CD4-positive, alpha-beta T cell treated with Interleukin-4 for 4 hours (primary cell): ENCODE data around the gene KCNIP2.

Experiments used
- DNase-seq: peaks from one replicate; pipeline ENCODE4 v3.0.0-alpha.2; 2020

KCNIP2 gene

DNA sequence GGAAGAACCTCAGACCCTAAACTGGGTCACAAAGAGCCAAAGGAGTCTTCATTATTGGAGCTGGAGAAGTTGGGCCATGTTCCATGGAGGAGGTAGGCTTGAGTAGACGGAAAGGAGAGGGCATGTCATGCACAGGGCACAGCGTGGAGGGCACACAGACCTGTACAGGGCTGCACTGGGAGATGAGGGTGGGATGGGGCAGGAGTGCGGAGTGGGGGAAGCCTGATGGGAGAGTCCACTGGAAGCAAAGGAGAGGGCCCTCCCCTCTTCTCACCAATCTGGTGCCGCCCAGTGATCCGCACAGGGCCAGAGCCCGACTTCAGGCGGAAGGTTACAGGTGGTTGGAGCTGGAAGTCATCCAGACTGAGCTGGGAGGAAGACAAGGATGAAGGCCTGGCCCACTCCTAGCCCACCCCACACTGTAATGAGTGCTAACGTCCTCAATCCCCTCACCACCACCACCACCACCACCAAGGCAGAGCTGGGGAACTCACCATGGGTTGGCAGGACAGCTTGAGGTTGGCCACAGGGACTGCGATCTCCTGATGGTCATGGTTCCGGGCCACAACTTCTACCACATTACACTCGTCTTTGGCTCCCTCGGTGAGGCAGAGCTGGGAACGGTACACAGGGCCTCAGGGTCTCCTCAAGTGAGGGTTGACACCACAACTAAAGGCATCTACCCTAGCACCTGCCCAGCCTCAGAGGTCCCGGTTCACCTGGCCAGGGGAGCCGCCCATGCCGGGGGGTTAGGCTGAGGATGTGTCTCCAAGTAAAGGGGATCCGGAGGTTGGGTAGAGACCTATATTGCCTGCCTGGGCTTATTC, 61.4 kb downstream of the KCNIP2 start:
- DNase-seq: no peak

DNA sequence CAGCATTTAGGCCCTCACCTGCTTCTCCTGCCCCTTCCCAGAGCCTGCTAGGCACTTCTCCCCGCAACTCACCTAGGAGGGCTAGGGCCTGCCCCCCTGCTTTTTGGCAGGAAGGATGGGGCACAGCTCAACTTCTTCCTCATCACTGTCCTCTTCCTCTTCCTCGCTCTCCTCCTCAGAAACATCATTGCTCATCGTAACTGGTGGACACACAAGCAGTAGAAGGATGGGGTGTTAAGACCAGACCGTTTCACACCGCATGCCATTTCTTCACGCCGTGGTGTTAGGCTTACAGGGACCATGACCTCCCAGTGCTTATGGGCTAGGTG, 62.0 kb downstream of the KCNIP2 start:
- DNase-seq: no peak

DNA sequence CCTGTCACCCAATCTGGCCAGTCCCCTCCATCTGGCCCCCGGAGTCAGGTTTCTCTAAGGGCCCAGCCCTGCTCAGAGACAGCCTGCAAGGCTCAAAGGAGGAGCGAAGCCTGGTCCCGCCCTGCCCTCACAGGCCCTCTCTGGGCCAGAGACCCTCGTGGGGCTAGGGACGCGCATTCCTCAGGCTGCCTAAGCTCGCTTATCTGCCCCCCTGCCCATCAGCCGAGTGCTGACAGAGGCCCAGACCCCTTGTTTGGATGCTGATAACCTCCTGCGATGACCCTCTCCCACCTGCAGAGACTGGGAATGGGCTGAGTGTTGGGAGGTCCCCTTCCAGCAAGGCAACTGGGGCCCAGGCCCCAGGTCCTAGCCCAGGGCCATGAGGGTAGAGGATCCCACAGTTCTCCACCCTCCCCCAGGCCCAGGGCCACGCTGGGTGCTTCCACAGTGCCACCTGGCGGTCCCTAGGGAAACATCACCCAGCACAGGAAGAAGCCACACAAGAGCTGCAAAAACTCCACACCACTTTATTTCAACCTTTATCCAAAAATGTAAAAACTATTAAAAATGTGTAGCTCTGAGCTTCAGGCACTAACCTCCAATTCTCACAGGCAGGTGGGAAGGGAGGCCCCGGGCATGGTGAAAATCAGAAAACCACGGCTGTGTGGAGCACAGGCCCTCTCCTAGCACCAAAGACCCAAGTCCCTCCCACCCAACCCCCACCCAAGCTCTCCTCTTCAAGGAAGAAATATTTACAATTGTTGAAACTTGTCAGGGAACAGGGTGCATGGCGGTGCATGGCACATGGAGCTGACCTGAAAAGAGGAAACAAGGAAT, 62.6 kb downstream of the KCNIP2 start:
- peak; percentile 70 for DNase-seq

DNA sequence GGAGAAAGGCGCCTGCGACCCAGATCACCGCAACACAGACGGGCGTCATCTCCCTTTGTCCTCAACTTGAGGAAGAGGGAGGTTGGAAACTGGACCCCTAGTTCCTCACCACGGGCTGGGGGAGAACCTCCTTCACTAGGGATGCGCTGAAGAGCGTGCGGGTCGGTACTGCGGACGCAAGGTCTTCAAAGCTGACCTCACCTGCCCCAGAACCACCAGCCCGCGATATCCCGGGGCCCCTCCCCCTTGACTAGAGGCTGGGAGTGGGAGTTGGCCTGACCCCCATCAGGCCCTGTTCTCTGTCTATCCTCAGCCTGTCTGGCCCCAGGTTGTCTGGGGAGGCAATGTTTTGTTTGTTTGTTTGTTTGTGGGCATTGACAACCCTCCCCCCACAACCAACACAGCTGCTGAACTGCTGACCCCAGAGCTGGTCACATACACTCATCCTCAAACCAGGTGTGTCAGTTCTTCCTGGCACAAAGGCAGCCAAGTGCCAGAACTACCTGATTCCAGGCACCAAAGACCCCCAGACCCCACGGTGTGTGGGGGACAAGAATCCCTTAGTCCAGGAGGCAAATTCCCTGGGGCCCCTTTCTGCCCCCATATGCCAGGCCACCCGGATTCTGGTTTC, 63.3 kb downstream of the KCNIP2 start:
- no peak for DNase-seq

GRCh38 chr10:101779544-101780186, 63.9 kb downstream of the KCNIP2 start:
- peak; percentile 70 for DNase-seq

- peak; percentile 4 for DNase-seq
Measured at GRCh38 chr10:101778781-101779543, 64.6 kb downstream of the KCNIP2 start.

DNA sequence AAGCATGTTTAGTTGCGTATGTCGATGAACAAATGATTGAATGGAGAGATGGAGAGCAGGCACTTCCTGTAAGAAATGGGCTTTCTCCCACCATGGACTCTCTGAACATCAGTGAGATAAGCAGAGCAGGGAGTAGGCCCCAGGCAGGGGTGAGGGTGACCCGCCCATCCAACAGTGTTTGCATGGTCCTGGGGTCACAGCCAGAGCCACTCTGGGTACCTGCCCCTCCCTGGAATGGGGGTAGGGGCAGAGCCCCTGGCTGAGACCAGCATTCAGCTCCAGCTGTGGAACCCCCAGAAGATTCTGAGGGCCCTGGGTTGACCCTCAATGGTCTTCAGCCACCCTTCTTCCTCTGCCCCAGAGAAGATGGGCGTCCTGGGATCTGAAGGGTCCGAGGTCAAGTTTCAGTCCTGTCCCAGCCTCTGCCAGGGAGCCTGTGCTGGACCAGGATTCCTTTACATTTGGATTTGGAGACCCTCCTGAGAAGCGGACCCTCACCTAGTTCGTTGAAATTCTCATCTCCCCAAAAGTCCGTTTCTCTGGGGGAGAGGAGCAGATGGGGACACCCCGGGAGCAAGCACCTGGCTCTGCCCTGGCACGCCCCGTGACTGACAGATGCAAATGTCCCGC, 65.3 kb downstream of the KCNIP2 start:
- DNase-seq: no peak

DNA sequence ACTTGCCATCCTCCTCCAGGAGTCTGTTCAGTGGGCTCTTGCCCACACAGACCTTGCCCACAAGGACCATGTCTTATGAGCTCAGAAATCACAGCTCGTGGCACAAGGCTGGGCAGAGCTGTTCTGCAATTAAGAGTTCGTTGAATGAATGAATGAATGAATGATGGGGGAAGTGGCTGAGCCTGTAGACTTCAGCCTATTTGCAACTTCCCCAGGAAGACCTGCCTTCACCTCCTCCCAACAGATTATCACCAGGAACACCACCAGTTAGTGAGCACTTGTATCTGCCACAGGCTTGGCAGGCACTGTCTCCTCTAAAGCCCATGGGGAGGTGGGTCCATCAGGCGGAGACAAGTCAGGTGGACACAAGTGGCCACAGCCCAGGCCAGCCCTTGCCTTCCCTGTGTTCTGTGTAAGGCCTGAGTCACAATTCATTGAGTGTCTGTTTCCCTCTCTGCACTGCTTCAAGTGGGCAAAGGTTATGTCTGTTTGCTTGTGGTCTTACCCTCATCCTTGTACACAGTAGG, 65.9 kb downstream of the KCNIP2 start:
- DNase-seq: no peak

- no peak for DNase-seq
Measured at GRCh38 chr10:101776161-101776817, 67.3 kb downstream of the KCNIP2 start.
